Epithelial cell of esophagus (primary cell): ENCODE results near the gene PTH1R.

ENCODE experiments used
- DNase-seq: peaks from one replicate; pipeline ENCODE4 v3.0.0; 2010; ENCODE audit warnings: low read depth
- H3K4me3 ChIP-seq: 2 replicates; pipeline ENCODE4 v1.5.1; 2011; ENCODE audit warnings: mild to moderate bottlenecking, low read length, control low read depth
- CTCF ChIP-seq: IDR thresholded peaks from 2 replicates; pipeline ENCODE4 v1.5.1; 2011; ENCODE audit warnings: low read depth, mild to moderate bottlenecking, low read length, control low read depth, inconsistent platforms; ENCODE audit not compliant: insufficient read depth; ENCODE audit errors: missing control alignments

PTH1R gene

GRCh38 chr3:46926447-46926846 is 48.9 kb downstream of the PTH1R start:
- TF ChIP-seq CTCF: no peak
- H3K4me3 ChIP-seq: no peak overlapping the region
- no peak for DNase-seq

- no peak overlapping the region for H3K4me3 ChIP-seq
- TF ChIP-seq CTCF: no peak
- peak; percentile 42 for DNase-seq
These were observed 49.6 kb downstream of the PTH1R start for GRCh38 chr3:46926871-46927717.

GRCh38 chr3:46927718-46928073 is 50.2 kb downstream of the PTH1R start:
- H3K4me3 ChIP-seq: no peak overlapping the region
- TF ChIP-seq CTCF: no peak

DNA sequence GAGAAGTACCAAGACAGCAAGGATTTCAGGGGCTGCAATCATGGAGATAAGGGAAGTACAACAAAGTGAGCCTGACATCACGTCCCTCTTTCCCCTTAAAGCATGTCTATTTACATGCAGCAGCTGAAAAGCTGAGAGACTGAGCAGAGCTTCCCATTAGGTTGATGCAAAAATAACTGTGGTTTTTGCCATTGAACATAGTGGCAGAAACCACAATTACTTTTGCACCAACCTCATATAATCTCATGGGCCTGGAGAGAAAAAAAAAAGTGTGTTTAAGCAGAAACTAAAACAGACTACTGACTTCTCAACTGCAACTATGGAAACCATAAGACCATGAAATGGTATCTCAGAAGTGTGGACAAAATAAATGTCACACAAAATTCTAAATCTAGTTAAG is 50.8 kb downstream of the PTH1R start:
- DNase-seq: no peak
- H3K4me3 ChIP-seq: no peak overlapping the region

More at GRCh38 chr3:46927718-46928073, 50.2 kb downstream of the PTH1R start:
- DNase-seq: no peak

DNA sequence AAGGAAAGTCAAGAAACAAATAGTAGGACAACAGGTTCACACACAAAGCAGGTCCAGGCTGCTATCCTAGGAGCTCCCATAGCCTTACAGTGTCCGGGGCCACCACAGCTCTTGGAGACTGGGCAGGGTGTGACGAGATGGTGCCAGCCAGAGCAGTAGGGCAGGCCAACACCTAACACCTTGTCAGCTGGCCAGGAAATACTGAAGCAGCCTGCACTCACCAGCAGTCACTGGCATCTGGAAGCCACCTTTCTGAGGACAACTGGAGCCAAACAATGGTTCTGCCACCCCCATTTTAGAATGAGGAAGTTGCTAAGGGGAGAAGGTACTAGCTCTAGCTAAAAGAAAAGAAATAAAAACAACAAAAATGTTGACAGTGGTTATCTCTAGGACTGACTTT is 51.8 kb downstream of the PTH1R start:
- no peak for DNase-seq
- H3K4me3 ChIP-seq: no peak overlapping the region
- TF ChIP-seq CTCF: no peak

More for the DNA sequence above, 50.8 kb downstream of the PTH1R start:
- no peak for TF ChIP-seq CTCF

- DNase-seq: no peak
- TF ChIP-seq CTCF: no peak
- H3K4me3 ChIP-seq: no peak overlapping the region
These were observed 52.8 kb downstream of the PTH1R start for GRCh38 chr3:46930166-46930944.
